ENCODE results near the gene AKR1A1. TPM values are rescaled to one million over a fixed set of nuclear protein-coding genes. Genes with fewer than 3 reads are reported as not detected.
"Not testable (repeated sequence)": the region's sequence is repeated elsewhere in the genome, so short reads cannot be mapped to it uniquely, and the experiment has no call there.

AKR1A1 gene
- polyA plus RNA-seq, 3 donors = 108 to 162 (median 158) TPM

- peak within 1 kb of the TSS; percentile 35 for H3K27ac ChIP-seq (ENCODE audit: low read depth, low read length)
- WGBS, 3 donors = 0 to 1% (median 1%) methylated on average over 66 to 72 of the region's 72 CpGs
These were observed 29.0 kb upstream of the AKR1A1 start, which contains the start of gene PRDX1 for GRCh38 chr1:45521413-45522323. PRDX1 (minus strand) TSS chr1:45521884; CDS start chr1:45519043, 2,841 bp downstream.

- H3K27ac ChIP-seq (ENCODE audit: low read depth, low read length) = peak overlapping the region; percentile 35
- WGBS, 3 donors = 74 to 83% (median 82%) methylated on average over 21 of the region's 21 CpGs
These were observed 28.1 kb upstream of the AKR1A1 start for GRCh38 chr1:45522324-45523104.

GRCh38 chr1:45523516-45523915 is 27.1 kb upstream of the AKR1A1 start:
- not testable (repeated sequence) for H3K27ac ChIP-seq (ENCODE audit: low read depth, low read length)
- WGBS, 3 donors = 57 to 95% (median 78%) methylated on average over 2 of the region's 2 CpGs

GRCh38 chr1:45523975-45524374 is 26.7 kb upstream of the AKR1A1 start:
- H3K27ac ChIP-seq (ENCODE audit: low read depth, low read length) = not testable (repeated sequence)
- 91 to 95% (median 93%) methylated on average over 10 of the region's 10 CpGs for WGBS, 3 donors

GRCh38 chr1:45526135-45526644 is 24.4 kb upstream of the AKR1A1 start:
- no peak overlapping the region for H3K27ac ChIP-seq (ENCODE audit: low read depth, low read length)
- 82 to 100% (median 89%) methylated on average over 1 of the region's 1 CpG for WGBS, 3 donors

- 94 to 97% (median 96%) methylated on average over 11 of the region's 11 CpGs for WGBS, 3 donors
- no peak overlapping the region for H3K27ac ChIP-seq (ENCODE audit: low read depth, low read length)
These were observed 19.9 kb upstream of the AKR1A1 start for GRCh38 chr1:45530632-45531135.

GRCh38 chr1:45531873-45532272 is 18.8 kb upstream of the AKR1A1 start:
- 70 to 84% (median 83%) methylated on average over 5 of the region's 5 CpGs for WGBS, 3 donors
- H3K27ac ChIP-seq (ENCODE audit: low read depth, low read length) = no peak overlapping the region

- 68 to 75% (median 73%) methylated on average over 6 of the region's 6 CpGs for WGBS, 3 donors
- H3K27ac ChIP-seq (ENCODE audit: low read depth, low read length) = no peak overlapping the region
These were observed 14.4 kb upstream of the AKR1A1 start for GRCh38 chr1:45535988-45536766.

GRCh38 chr1:45536886-45537285 is 13.7 kb upstream of the AKR1A1 start:
- 68 to 72% (median 69%) methylated on average over 4 of the region's 4 CpGs for WGBS, 3 donors
- H3K27ac ChIP-seq (ENCODE audit: low read depth, low read length) = no peak overlapping the region

GRCh38 chr1:45541193-45541592 is 9.4 kb upstream of the AKR1A1 start:
- WGBS, 3 donors = 96 to 100% (median 100%) methylated on average over 1 of the region's 1 CpG
- no peak overlapping the region for H3K27ac ChIP-seq (ENCODE audit: low read depth, low read length)

GRCh38 chr1:45542591-45542990 is 8.0 kb upstream of the AKR1A1 start:
- WGBS, 3 donors = 33 to 37% (median 34%) methylated on average over 4 of the region's 4 CpGs
- no peak overlapping the region for H3K27ac ChIP-seq (ENCODE audit: low read depth, low read length)

GRCh38 chr1:45543581-45544417 is 6.8 kb upstream of the AKR1A1 start:
- H3K27ac ChIP-seq (ENCODE audit: low read depth, low read length) = no peak overlapping the region
- 22 to 57% (median 31%) methylated on average over 8 of the region's 8 CpGs for WGBS, 3 donors

- WGBS, 3 donors = 73 to 82% (median 78%) methylated on average over 4 of the region's 4 CpGs
- no peak overlapping the region for H3K27ac ChIP-seq (ENCODE audit: low read depth, low read length)
These were observed 6.1 kb upstream of the AKR1A1 start for GRCh38 chr1:45544530-45544929.

- WGBS, 3 donors = 30 to 66% (median 35%) methylated on average over 6 of the region's 6 CpGs
- H3K27ac ChIP-seq (ENCODE audit: low read depth, low read length) = no peak overlapping the region
These were observed 5.6 kb upstream of the AKR1A1 start for GRCh38 chr1:45545019-45545493.

- no peak overlapping the region for H3K27ac ChIP-seq (ENCODE audit: low read depth, low read length)
These were observed 4.9 kb upstream of the AKR1A1 start for GRCh38 chr1:45545553-45546310.

GRCh38 chr1:45551684-45552083 is 1.1 kb downstream of the AKR1A1 start:
- 10 to 12% (median 12%) methylated on average over 3 of the region's 3 CpGs for WGBS, 3 donors
- H3K27ac ChIP-seq (ENCODE audit: low read depth, low read length) = no peak overlapping the region

More at GRCh38 chr1:45545553-45546310, 4.9 kb upstream of the AKR1A1 start:
- WGBS, 3 donors = 85 to 89% (median 88%) methylated on average over 7 of the region's 7 CpGs

Measured in adipose tissue (tissue), 3 donors.